HL-60/S4 treated with phorbol 12-myristate 13-acetate at 8.2 ng/mL for 4 days and 3 days (cell line): ENCODE measurements around the gene TAS2R20.

Experiments used
- in situ Hi-C: fragments of 300-500 bp; cut with MboI; formaldehyde crosslinking; loops from 2 replicates; pipeline ENCODE4 v1.15.0; 2022; ENCODE audit warnings: low sequenced_read_pairs

TAS2R20 gene

DNA sequence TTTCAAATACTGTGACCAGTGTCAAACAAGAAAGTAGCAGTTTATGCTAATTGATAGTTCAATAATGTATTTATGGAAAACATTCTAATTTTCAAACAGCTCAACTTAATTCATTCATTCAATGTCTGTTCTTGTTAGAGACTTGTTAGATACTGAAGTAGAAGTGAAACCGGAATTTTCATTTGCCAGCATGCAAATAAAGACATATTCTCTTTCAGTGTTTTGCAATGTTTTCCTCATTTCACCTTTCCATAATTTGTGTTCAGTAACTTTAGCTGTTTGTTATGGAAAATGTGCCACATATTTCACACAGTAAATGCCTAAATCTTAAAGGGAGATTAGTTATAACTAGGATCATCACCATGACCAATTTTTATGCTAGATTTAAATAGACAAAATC is 32.6 kb downstream of the TAS2R20 start:
- in situ Hi-C loops = no loop called here

- in situ Hi-C loops = no loop called here
These were observed 37.9 kb downstream of the TAS2R20 start for GRCh38 chr12:10960211-10960610.

DNA sequence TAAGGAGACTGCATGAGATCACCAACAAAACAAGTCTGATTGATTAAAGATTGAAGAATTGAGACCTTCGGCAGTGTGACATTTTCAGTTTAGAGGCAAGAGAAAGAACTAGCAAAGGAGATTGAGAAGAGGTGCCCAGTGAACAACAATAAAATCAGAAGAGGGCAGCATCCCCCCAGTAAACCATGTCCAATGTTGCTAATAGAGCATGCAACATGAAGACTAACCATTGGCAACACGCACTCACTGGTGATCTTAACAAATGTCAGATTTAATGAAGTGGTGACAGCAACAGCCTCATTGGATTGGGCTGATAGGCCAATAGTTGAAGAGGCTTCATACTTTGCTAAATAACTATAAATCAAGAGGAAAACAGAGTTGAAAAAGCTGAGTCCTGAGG is 38.3 kb downstream of the TAS2R20 start:
- in situ Hi-C loops = no loop called here

DNA sequence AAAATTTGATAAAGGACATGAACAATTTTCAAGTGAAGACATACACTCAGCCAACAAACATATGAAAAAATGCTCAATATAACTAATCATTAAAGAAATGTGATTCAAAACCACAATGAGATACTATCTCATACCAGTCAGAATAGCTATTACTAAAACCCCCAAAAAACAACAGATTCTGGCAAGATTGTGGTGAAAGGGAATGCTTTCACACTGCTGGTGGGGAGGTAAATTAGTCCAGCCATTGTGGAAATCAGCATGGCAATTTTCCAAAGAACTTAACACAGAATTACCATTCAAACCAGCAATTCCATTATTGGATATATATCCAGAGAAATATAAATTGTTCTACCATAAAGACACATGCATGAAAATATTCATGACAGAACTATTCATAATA is 40.4 kb downstream of the TAS2R20 start:
- in situ Hi-C loops = no loop called here

- in situ Hi-C loops = no loop called here
These were observed 42.0 kb downstream of the TAS2R20 start for GRCh38 chr12:10956085-10956484.

GRCh38 chr12:10952645-10953044 is 45.5 kb downstream of the TAS2R20 start:
- in situ Hi-C loops = no loop called here
